Neuronal stem cell (in vitro differentiated cells): ENCODE measurements around the gene TAX1BP1.

Source experiments
- DNase-seq: peaks from one replicate; pipeline ENCODE4 v3.0.0-alpha.2; 2013; ENCODE audit warnings: low spot score
- H2AFZ ChIP-seq: one replicate; pipeline ENCODE4 v1.6.1; 2013; ENCODE audit warnings: mild to moderate bottlenecking, low read length, inconsistent platforms
- H2AK5ac ChIP-seq: 2 replicates; pipeline ENCODE4 v1.6.1; 2013; ENCODE audit warnings: low read depth, mild to moderate bottlenecking, inconsistent platforms, low read length, moderate library complexity, mixed read lengths
- H2BK120ac ChIP-seq: 2 replicates; pipeline ENCODE4 v1.6.1; 2013; ENCODE audit warnings: low read depth, mild to moderate bottlenecking, inconsistent platforms, low read length, moderate library complexity, mixed read lengths
- H2BK12ac ChIP-seq: one replicate; pipeline ENCODE4 v1.6.1; 2013; ENCODE audit warnings: low read length, inconsistent platforms
- H2BK15ac ChIP-seq: 2 replicates; pipeline ENCODE4 v1.6.1; 2013; ENCODE audit warnings: mild to moderate bottlenecking, low read length, inconsistent platforms, mixed read lengths
- H2BK5ac ChIP-seq: one replicate; pipeline ENCODE4 v1.6.1; 2013; ENCODE audit warnings: inconsistent platforms, mild to moderate bottlenecking, low read length, moderate library complexity
- H3K14ac ChIP-seq: one replicate; pipeline ENCODE4 v1.6.1; 2013; ENCODE audit warnings: low read length, inconsistent platforms
- H3K18ac ChIP-seq: 2 replicates; pipeline ENCODE4 v1.6.1; 2013; ENCODE audit warnings: low read length, inconsistent platforms
- H3K23ac ChIP-seq: 2 replicates; pipeline ENCODE4 v1.6.1; 2013; ENCODE audit warnings: low read depth, mild to moderate bottlenecking, mixed read lengths, low read length, inconsistent platforms; ENCODE audit not compliant: poor library complexity
- H3K27ac ChIP-seq: replicated peaks from 3 replicates; pipeline ENCODE4 v1.5.1; 2013; ENCODE audit warnings: low read length, inconsistent platforms
- H3K27me3 ChIP-seq, 3 experiments: 2 replicates each; pipeline ENCODE4 v1.6.1; 2013; ENCODE audit warnings: low read length in 3 of 3, mild to moderate bottlenecking in 2 of 3, inconsistent platforms in 1 of 3, low read depth in 1 of 3, mixed read lengths in 1 of 3, moderate library complexity in 1 of 3; ENCODE audit not compliant: control insufficient read depth in 3 of 3, insufficient read depth in 3 of 3
- H3K36me3 ChIP-seq, 2 donors: replicated peaks in 1 of 2; 2 replicates each; pipeline ENCODE4 v1.6.1; 2013; ENCODE audit warnings: low read length in 2 of 2; ENCODE audit not compliant: control insufficient read depth in 2 of 2, insufficient read depth in 2 of 2
- H3K4ac ChIP-seq: 2 replicates; pipeline ENCODE4 v1.6.1; 2013; ENCODE audit warnings: inconsistent platforms, mild to moderate bottlenecking, low read length, moderate library complexity
- H3K4me1 ChIP-seq, 2 donors: 1 replicate in 1 of 2; 2 replicates in 1 of 2; pipeline ENCODE4 v1.6.1; 2013; ENCODE audit warnings: low read length in 2 of 2, low read depth in 1 of 2; ENCODE audit not compliant: control insufficient read depth in 2 of 2, insufficient read depth in 1 of 2
- H3K4me2 ChIP-seq: one replicate; pipeline ENCODE4 v1.6.1; 2013; ENCODE audit warnings: mild to moderate bottlenecking, low read length, inconsistent platforms; ENCODE audit not compliant: insufficient read depth, poor library complexity, severe bottlenecking
- H3K4me3 ChIP-seq, 2 donors: 2 replicates each; pipeline ENCODE4 v1.5.1; 2013; ENCODE audit warnings: low read length in 2 of 2, mild to moderate bottlenecking in 2 of 2, inconsistent platforms in 1 of 2, moderate library complexity in 1 of 2
- H3K79me1 ChIP-seq: one replicate; pipeline ENCODE4 v1.6.1; 2013; ENCODE audit warnings: low read depth, mild to moderate bottlenecking, inconsistent platforms, low read length, moderate library complexity
- H3K9ac ChIP-seq: one replicate; pipeline ENCODE4 v1.6.1; 2013; ENCODE audit warnings: mild to moderate bottlenecking, low read depth, low read length, inconsistent platforms; ENCODE audit not compliant: poor library complexity
- H3K9me3 ChIP-seq, 2 donors: replicated peaks in 1 of 2; 2 replicates each; pipeline versions ENCODE3 to v1.6.1; 2013; ENCODE audit warnings: low read length in 2 of 2, mild to moderate bottlenecking in 2 of 2, inconsistent platforms in 1 of 2, low read depth in 1 of 2, mixed read lengths in 1 of 2, moderate library complexity in 1 of 2; ENCODE audit not compliant: control insufficient read depth in 2 of 2, insufficient read depth in 1 of 2
- H4K8ac ChIP-seq: one replicate; pipeline ENCODE4 v1.6.1; 2013; ENCODE audit warnings: low read depth, mild to moderate bottlenecking, inconsistent platforms, low read length, moderate library complexity
- H4K91ac ChIP-seq: one replicate; pipeline ENCODE4 v1.6.1; 2013; ENCODE audit warnings: low read length, low read depth, mild to moderate bottlenecking, inconsistent platforms; ENCODE audit not compliant: poor library complexity
- WGBS, 2 donors: extraction: QIAGEN DNeasy Blood & Tissue Kit; methylation state at CpG; one replicate each; pipeline ENCODE4 v1.1.7; 2013; ENCODE audit warnings: missing lambda C conversion rate in 2 of 2, mixed read lengths in 1 of 2; ENCODE audit not compliant: insufficient read length in 2 of 2, insufficient replicate concordance in 1 of 2; ENCODE audit errors: extremely low coverage in 2 of 2; 5-methylcytosine and 5-hydroxymethylcytosine counted together

Gene TAX1BP1

GRCh38 chr7:27872356-27873275 lies 132.7 kb downstream of the TAX1BP1 start:
- Histone ChIP-seq H3K4me1 (peaks cover 0 to 3% of the 10 kb centered on the region in 2 donors), H2AK5ac (no peak overlapping the region), H3K9me3 (peaks cover 0 to 8% of the 10 kb centered on the region in 2 donors), H3K9ac (no peak overlapping the region), H3K4ac (no peak overlapping the region), H3K27me3 (no peaks in the 10 kb centered on the region), H2BK15ac (no peak overlapping the region), H2BK120ac (no peak overlapping the region), H3K36me3 (no peaks in the 10 kb centered on the region), H3K4me3 (no peak overlapping the region), H4K8ac (no peak overlapping the region), H3K23ac (no peak overlapping the region), H2AFZ (peak overlapping the region; percentile 2), H2BK5ac (no peak overlapping the region), H2BK12ac (no peak overlapping the region), H3K27ac (no peak overlapping the region), H4K91ac (no peak overlapping the region), H3K4me2 (no peak overlapping the region), H3K14ac (no peak overlapping the region), H3K18ac (no peak overlapping the region), H3K79me1 (no peaks in the 10 kb centered on the region)
- no CpG with 5 or more reads among the region's 17 CpGs for WGBS, 2 donors
- no peak for DNase-seq

GRCh38 chr7:27873981-27874957 lies 134.3 kb downstream of the TAX1BP1 start:
- H3K27ac ChIP-seq: no peak overlapping the region

GRCh38 chr7:27875061-27875460 lies 135.1 kb downstream of the TAX1BP1 start:
- peaks cover 0 to 8% of the 10 kb centered on the region in 2 donors for H3K9me3 ChIP-seq
- H2BK15ac ChIP-seq: no peak overlapping the region
- H2BK12ac ChIP-seq: no peak overlapping the region
- no peaks in the 10 kb centered on the region for H3K27me3 ChIP-seq
- H2AK5ac ChIP-seq: no peak overlapping the region
- no peak overlapping the region for H4K91ac ChIP-seq
- H3K36me3 ChIP-seq: no peaks in the 10 kb centered on the region
- H4K8ac ChIP-seq: no peak overlapping the region
- no peak overlapping the region for H3K4me2 ChIP-seq
- no peak overlapping the region for H2BK5ac ChIP-seq
- H3K79me1 ChIP-seq: no peaks in the 10 kb centered on the region
- no peak overlapping the region for H2AFZ ChIP-seq
- peaks cover 0 to 3% of the 10 kb centered on the region in 2 donors for H3K4me1 ChIP-seq
- no peak overlapping the region for H3K14ac ChIP-seq
- H3K4ac ChIP-seq: no peak overlapping the region
- H3K18ac ChIP-seq: no peak overlapping the region
- no peak overlapping the region for H3K4me3 ChIP-seq
- H3K27ac ChIP-seq: no peak overlapping the region
- no peak overlapping the region for H2BK120ac ChIP-seq
- H3K23ac ChIP-seq: no peak overlapping the region
- H3K9ac ChIP-seq: no peak overlapping the region
- WGBS, 2 donors: no CpG with 5 or more reads among the region's 9 CpGs
- no peak for DNase-seq

More at GRCh38 chr7:27873981-27874957, 134.3 kb downstream of the TAX1BP1 start:
- H3K4me3 ChIP-seq: no peak overlapping the region
- H3K4ac ChIP-seq: no peak overlapping the region
- no peak overlapping the region for H2BK12ac ChIP-seq
- no peaks in the 10 kb centered on the region for H3K79me1 ChIP-seq
- no peak for DNase-seq
- H3K36me3 ChIP-seq: no peaks in the 10 kb centered on the region
- H3K9me3 ChIP-seq: peaks cover 0 to 8% of the 10 kb centered on the region in 2 donors
- H4K91ac ChIP-seq: no peak overlapping the region
- no peak overlapping the region for H2BK120ac ChIP-seq
- no peak overlapping the region for H3K4me2 ChIP-seq
- no peak overlapping the region for H3K18ac ChIP-seq
- no peak overlapping the region for H3K23ac ChIP-seq
- H2BK15ac ChIP-seq: no peak overlapping the region
- no peak overlapping the region for H2AK5ac ChIP-seq
- no peak overlapping the region for H4K8ac ChIP-seq
- no peak overlapping the region for H3K14ac ChIP-seq
- no peak overlapping the region for H3K9ac ChIP-seq
- no peak overlapping the region for H2BK5ac ChIP-seq
- no peaks in the 10 kb centered on the region for H3K27me3 ChIP-seq
- no peak overlapping the region for H2AFZ ChIP-seq
- WGBS, 2 donors: no CpG with 5 or more reads among the region's 13 CpGs
- H3K4me1 ChIP-seq: peaks cover 0 to 3% of the 10 kb centered on the region in 2 donors
